Upper lobe of left lung (tissue), 6 donors: ENCODE data around the gene CCNDBP1. TPM values are rescaled to one million over a fixed set of nuclear protein-coding genes. Genes with fewer than 3 reads are reported as not detected.

Source experiments
- ATAC-seq, 2 donors: fragments of 200-7000 bp; cut with Tn5 transposase; one replicate each; pipeline ENCODE4 v1.9.1; 2022; ENCODE audit warnings: mild to moderate bottlenecking in 2 of 2, moderate library complexity in 2 of 2; ENCODE audit not compliant: low FRiP score in 2 of 2
- DNase-seq, 2 donors: peaks; one replicate each; pipeline ENCODE4 v3.0.0-alpha.2; 2019 to 2020
- H3K27ac ChIP-seq, 4 donors: fragments of 200-600 bp; sonication (generic); one replicate each; pipeline ENCODE4 v1.5.1; 2016 to 2019
- H3K27me3 ChIP-seq, 4 donors: fragments of 200-600 bp; sonication (generic); one replicate each; pipeline ENCODE4 v1.5.1; 2017 to 2019
- H3K36me3 ChIP-seq, 4 donors: fragments of 200-600 bp; sonication (generic); one replicate each; pipeline ENCODE4 v1.5.1; 2016 to 2019
- H3K4me1 ChIP-seq, 4 donors: fragments of 200-600 bp; sonication (generic); one replicate each; pipeline ENCODE4 v1.5.1; 2018 to 2019
- H3K4me3 ChIP-seq, 4 donors: fragments of 200-600 bp; sonication (generic); one replicate each; pipeline ENCODE4 v1.5.1; 2017 to 2019; ENCODE audit warnings: mild to moderate bottlenecking in 2 of 4, moderate library complexity in 1 of 4
- H3K9me3 ChIP-seq, 4 donors: fragments of 200-600 bp; sonication (generic); one replicate each; pipeline ENCODE4 v1.5.1; 2018 to 2019
- EP300 ChIP-seq, 4 donors: sonication (generic); formaldehyde crosslinking; IDR thresholded peaks; one replicate each; pipeline ENCODE4 v1.5.1; 2017; ENCODE audit warnings: antibody characterized with exemption in 4 of 4, control low read depth in 2 of 4
- POLR2A ChIP-seq, 4 donors: fragments of 450-650 bp; IDR thresholded peaks; one replicate each; pipeline ENCODE4 v1.5.1; 2016 to 2017; ENCODE audit warnings: antibody characterized with exemption in 4 of 4, mild to moderate bottlenecking in 2 of 4
- POLR2AphosphoS5 ChIP-seq, 2 donors: sonication (generic); formaldehyde crosslinking; IDR thresholded peaks; one replicate each; pipeline ENCODE4 v1.5.1; 2017; ENCODE audit warnings: antibody characterized with exemption in 2 of 2
- WGBS, 2 donors: methylation state at CpG; one replicate each; pipeline ENCODE4 v1.1.5; 2017 to 2018; 5-methylcytosine and 5-hydroxymethylcytosine counted together
- total RNA-seq, 6 donors: library from RNA; depleted of rRNA in 4 of 6; stranded (reverse); fragments of >200 nt in 4 of 6; gene quantifications; one replicate each; pipeline versions ENCODE4 v1.1.0 to v1.2.1, GENCODE V29; 2016 to 2021
- TF ChIP-seq, protein P1 (sequence below), 6 experiments: fragments of 450-650 bp in 4 of 6; fragments of 200-600 bp in 2 of 6; sonication (generic) in 2 of 6; IDR thresholded peaks; one replicate each; pipeline ENCODE4 v1.5.1; 2016 to 2019; ENCODE audit warnings: antibody characterized with exemption in 6 of 6
- donor health status: DM: no; HTN: no; CAD: no; lungs with moderate emphysema.
- donor health status: DM: no; HTN: yes; CAD: no; lungs with severe emphysema.

Gene CCNDBP1
- total RNA-seq, 6 donors from 2014 or later = 56.1 to 117 (median 95.5) TPM

DNA sequence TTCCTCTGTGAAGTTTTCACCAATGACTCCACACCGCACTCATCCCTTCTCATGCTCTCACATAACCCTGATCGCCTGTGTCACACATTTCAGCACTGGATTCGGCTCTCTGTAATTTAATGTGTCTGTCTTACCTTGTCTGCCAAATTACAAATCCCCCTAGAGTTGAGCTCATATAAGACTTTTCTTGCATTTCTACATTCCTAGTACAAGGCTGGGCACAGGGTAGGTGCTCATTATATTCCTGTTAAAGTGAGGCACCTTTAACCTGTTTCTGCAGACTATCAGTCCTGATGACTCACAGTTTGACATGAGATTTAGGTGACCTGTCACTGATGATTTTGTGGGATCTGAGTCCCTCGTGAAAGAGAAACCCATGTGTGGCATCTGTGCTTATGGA, 58.9 kb downstream of the CCNDBP1 start:
- no peak for ATAC-seq
- no peaks in the 10 kb centered on the region for H3K36me3 ChIP-seq
- WGBS, 2 donors = 88 to 90% methylated on average over 4 of the region's 4 CpGs
- H3K9me3 ChIP-seq = no peaks in the 10 kb centered on the region
- H3K27me3 ChIP-seq = no peaks in the 10 kb centered on the region
- no peak for DNase-seq
- TF ChIP-seq POLR2AphosphoS5 (IDR thresholded peaks at IDR 0.05) (no peak), EP300 (IDR thresholded peaks at IDR 0.05) (no peak), POLR2A (IDR thresholded peaks at IDR 0.05) (no peak)
- TF ChIP-seq, protein P1, sequence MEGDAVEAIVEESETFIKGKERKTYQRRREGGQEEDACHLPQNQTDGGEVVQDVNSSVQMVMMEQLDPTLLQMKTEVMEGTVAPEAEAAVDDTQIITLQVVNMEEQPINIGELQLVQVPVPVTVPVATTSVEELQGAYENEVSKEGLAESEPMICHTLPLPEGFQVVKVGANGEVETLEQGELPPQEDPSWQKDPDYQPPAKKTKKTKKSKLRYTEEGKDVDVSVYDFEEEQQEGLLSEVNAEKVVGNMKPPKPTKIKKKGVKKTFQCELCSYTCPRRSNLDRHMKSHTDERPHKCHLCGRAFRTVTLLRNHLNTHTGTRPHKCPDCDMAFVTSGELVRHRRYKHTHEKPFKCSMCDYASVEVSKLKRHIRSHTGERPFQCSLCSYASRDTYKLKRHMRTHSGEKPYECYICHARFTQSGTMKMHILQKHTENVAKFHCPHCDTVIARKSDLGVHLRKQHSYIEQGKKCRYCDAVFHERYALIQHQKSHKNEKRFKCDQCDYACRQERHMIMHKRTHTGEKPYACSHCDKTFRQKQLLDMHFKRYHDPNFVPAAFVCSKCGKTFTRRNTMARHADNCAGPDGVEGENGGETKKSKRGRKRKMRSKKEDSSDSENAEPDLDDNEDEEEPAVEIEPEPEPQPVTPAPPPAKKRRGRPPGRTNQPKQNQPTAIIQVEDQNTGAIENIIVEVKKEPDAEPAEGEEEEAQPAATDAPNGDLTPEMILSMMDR (IDR thresholded peaks at IDR 0.05) = no peak
- H3K27ac ChIP-seq = no peak overlapping the region
- no peak overlapping the region for H3K4me3 ChIP-seq
- H3K4me1 ChIP-seq = no peaks in the 10 kb centered on the region

DNA sequence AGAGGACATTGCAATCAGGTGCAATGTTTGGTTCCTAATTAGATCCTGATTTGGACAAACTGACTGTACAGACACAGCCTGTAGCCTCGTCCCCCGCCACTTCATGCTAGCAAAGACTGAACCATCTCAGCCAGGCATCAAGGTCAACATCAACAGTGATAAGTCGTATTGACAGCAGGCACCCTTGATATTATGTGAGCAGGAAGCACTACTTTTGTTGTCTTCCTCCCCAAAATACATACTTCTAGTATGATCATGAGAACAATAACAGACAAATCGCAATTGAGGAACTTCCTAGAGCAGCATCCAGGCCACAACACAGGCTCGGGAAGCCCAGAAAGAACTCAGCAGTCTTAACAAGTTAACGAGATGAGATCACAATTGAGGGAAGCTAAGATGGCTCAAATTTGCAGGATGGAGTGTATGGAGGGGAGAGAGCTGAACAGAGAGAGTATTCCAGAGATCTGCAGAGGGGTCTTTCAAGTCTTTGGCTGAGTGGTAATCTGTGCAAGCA, 61.1 kb downstream of the CCNDBP1 start:
- 42 to 60% methylated on average over 6 of the region's 6 CpGs for WGBS, 2 donors
- DNase-seq (no peak), ATAC-seq (no peak)
- Histone ChIP-seq H3K27me3 (no peaks in the 10 kb centered on the region), H3K9me3 (no peaks in the 10 kb centered on the region), H3K4me3 (no peak overlapping the region), H3K27ac (no peak overlapping the region), H3K36me3 (no peaks in the 10 kb centered on the region), H3K4me1 (no peaks in the 10 kb centered on the region)
- TF ChIP-seq POLR2A (IDR thresholded peaks at IDR 0.05) (no peak), POLR2AphosphoS5 (IDR thresholded peaks at IDR 0.05) (no peak), EP300 (IDR thresholded peaks at IDR 0.05) (no peak)
- TF ChIP-seq, protein P1 (IDR thresholded peaks at IDR 0.05) = no peak

Other genes starting within 250 kb of the CCNDBP1 start
- 10 to 100 TPM; 23.7 to 49.2 (median 27.2) TPM for gene UBR1, start 79.4 kb upstream of the CCNDBP1 start, total RNA-seq
- 10 to 100 TPM; 20.9 to 45.1 (median 25.1) TPM for gene TMEM62, start 51.8 kb upstream of the CCNDBP1 start, total RNA-seq
- under 1 TPM in 1 of 6 donors, not detected in 5; 0.39 TPM for gene EPB42, start 35.6 kb downstream of the CCNDBP1 start, total RNA-seq
- gene TGM5, start 81.5 kb downstream of the CCNDBP1 start, total RNA-seq = under 1 TPM in 1 of 6 donors, not detected in 5; 0.30 TPM
- gene TGM7, start 116.9 kb downstream of the CCNDBP1 start, total RNA-seq = not detected
- 1 to 10 TPM; 1.0 to 8.2 (median 6.3) TPM for gene LCMT2, start 145.2 kb downstream of the CCNDBP1 start, total RNA-seq
- gene ZSCAN29, start 185.6 kb downstream of the CCNDBP1 start, total RNA-seq = 10 to 100 TPM; 23.9 to 63.9 (median 24.7) TPM
- gene TUBGCP4, start 185.7 kb downstream of the CCNDBP1 start, total RNA-seq = 10 to 100 TPM in 5 of 6 donors, 1 to 10 TPM in 1; 5.2 to 20.2 (median 17.0) TPM